Effector CD4-positive, alpha-beta T cell (primary cell): Measurements from ENCODE around the gene GULP1.
"Not testable (repeated sequence)": the region's sequence is repeated elsewhere in the genome, so short reads cannot be mapped to it uniquely, and the experiment has no call there.

Experiments
- DNase-seq: peaks from one replicate; pipeline ENCODE4 v3.0.0-alpha.2; 2020

GULP1 gene

DNA sequence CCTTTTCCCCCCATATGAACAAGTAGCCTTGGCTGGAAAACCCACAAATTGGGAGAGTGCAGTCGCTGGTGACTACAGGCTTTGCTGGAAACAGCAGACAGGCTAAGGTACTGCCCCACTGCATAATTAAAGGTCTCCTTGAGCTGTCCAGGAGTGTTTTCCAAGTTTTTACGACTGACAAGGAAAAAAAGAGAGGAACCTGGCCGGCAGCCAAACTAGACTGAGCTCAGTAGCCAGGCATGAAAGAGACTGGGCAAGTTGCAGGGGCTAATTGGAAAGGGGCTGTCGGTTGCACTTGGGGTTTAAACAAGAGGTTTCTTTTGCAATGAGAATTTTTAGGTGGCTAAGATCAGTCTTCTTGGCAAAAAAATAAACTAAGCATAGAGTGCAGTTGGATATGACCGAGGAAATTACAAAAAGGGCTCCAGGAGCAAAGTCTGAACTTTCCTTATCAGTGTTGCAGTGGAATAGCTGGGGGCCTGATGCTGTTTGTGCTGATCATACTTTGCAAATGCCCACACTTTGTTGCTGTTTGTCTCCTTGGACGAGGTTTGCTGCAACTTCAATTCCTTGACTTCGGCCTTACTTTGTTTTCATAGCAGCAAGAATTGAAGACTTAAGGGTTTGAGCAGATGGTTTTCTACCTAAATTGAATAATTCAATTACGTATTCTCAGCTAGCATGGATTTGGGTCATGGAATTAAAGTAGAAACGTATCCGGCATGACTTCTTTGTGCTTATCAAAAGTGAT is 2.1 kb downstream of the GULP1 start:
- no peak for DNase-seq

DNA sequence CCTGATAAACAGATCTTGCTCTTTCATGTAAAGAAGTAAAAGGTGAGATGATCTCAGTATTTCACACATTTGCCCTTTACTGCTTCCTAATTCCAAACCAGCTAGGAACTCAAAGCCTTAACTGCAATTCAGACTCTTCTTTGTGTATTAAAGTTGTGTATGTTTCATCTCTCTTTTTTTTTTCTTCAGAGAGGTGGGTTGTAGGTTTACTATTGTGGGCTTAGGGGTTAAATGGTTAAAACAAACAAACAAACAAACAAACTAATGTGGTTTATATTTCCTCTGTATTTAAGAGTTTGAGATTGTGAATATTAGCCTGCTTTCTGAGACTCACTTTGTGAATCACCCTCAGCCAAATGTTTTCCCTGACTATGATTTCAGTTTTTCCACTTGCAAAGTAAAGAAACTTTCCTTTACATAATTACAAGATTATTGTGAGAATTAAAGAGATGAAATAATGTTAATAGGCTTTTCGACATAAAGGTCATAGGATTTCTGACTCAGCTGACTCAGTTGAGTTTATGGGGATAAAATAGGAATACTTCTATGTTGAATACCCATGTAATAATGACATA is 2.8 kb downstream of the GULP1 start:
- no peak for DNase-seq

DNA sequence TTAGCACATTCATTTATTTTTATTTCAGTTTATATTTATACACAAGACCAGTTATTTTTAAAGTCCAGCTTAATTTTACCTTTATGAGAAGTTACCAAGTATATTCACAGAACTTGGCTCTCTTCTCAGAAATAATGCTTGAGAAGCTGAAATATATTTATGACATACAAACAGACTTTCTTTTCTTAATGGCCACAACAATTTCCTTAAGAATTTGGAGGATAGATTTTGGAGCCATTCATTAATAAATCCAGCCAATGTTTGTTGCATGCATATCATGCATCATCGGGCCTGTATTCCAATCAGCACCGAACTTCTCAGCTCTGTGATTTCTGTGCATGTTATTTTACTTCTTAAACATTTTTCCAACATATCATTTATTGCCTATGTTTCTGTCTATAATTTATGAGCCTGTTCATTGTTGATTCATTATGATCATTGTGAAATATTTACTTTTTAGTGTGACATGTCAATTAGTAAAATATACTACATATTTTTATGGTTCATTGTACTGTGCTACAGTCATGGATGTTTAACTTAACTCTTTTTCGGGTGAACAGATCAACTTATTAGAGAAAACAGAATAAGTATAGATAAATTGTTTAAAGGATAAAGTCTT is 3.5 kb downstream of the GULP1 start:
- DNase-seq: no peak

DNA sequence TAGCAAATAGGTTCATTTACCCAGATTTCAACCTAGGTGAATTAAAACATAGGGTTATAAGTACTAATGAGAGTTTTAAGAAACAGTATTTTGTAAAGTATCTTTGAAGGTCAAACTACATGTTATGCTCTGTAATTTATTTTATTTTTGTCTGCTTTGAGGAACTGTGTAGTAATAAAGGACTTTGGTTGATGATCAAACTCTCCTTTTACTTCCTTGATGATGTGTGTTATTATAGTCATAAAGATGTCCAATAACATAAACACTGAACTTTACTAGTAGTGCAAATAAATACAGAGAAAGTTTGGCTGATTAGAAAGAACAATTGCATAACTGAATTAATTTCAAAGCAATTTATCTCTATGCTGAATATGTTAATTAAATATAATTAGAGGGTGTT is 6.3 kb downstream of the GULP1 start:
- no peak for DNase-seq

DNA sequence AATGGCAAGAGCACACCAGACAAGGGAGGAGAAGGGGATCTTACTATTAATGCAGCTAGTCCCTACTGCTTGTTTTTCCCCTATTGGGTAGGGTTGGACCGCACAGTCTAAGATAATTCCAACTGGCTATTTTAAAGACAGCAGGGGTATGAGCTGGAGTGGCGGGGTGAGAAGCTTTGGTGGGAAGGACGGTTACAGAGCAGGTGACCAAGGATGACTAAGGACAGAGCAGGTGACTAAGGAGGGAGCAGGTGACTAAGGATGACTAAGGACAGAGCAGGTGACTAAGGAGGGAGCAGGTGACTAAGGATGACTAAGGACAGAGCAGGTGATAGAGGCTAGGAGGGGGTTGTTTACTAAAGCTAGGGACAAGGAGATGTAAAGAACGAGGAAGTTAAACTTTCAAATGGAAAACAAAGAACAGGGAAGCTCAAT is 7.3 kb downstream of the GULP1 start:
- DNase-seq: not testable (repeated sequence)

DNA sequence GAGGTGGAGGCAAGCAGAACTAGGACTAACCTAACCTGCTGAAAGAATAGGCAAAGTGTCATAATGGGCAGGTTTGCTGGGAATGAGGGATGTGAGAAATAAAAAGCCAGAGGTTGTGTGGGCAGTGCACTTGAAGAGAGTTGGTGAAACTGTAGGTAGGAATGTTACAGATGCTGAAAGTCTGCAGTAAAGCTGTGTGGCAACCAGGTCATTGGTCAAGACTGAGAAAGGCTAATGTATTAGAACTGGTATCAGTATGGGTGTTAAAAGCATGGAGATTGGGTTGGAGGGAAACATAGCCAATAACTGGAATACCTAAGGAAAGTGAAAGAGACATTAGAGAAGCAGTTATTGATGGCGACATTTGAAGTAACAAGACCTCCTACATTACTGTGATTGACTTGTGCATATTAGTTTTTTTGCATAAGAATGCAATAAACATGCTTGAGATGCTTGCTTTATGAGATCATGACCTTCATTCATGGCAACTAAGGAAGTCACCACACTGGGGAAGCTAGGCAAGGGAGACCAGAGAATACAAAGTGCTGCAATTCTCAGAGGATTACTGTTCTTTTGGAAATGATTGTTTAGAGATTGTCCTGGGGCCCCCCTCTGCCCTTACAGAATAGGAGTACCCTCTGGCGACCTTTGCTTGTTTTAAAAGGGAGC is 11.8 kb downstream of the GULP1 start:
- no peak for DNase-seq

DNA sequence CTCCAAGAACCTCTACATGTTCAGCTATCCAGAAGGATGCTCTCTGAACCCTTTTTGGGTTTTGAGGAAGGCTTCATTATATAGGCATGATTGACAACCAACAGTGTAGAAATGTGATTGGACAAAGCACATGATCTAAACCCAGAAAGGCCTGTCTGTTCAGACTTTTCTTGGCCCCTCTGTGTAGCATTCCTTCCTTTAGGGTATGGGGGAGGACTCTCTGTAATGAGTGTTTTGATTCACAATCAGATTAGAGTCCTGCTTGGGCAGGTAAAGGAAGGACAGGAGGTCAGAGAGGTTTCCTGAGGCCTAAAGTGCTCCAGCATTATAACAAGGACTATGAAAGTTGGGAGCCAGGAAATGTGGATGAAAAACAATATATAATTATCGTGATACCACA is 13.6 kb downstream of the GULP1 start:
- DNase-seq: no peak

DNA sequence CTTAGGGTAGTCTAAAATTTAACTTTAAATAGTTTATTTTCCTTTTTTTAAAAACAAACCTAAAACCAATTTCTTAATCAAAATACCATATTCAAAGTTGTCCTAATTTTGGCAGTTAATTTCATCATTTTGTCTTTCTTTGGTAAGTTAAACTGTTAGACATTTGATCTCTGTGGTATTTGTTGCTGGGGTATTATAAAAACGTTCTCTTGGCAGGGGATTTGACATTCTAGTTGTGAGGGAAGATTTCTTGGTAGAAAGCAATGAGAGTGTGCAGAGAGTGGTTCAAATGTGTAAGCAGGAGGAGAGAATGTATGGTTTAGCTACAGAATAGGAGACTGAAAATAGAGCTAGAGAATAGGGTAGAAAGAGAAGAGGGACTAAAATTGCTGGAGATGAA is 14.6 kb downstream of the GULP1 start:
- no peak for DNase-seq

DNA sequence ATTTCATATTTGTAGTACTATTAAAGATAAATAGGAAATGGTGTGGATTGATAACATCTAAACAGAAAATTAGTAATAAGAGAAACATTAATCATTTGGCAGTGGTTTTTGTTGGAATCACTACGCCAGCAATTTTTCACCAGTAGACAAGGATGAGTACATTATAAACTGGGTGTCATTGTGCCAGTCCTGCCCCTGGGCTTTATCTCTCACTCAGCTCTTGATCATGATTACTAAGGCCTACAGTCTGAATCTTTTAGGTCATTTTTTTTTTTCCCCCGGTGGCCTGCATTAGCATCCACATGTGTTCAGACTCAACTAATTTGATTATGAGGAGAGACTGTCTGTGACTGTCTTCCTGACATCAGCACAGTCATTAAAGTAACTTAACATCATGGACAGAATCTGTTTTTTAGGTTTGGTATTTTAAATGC is 16.2 kb downstream of the GULP1 start:
- no peak for DNase-seq

DNA sequence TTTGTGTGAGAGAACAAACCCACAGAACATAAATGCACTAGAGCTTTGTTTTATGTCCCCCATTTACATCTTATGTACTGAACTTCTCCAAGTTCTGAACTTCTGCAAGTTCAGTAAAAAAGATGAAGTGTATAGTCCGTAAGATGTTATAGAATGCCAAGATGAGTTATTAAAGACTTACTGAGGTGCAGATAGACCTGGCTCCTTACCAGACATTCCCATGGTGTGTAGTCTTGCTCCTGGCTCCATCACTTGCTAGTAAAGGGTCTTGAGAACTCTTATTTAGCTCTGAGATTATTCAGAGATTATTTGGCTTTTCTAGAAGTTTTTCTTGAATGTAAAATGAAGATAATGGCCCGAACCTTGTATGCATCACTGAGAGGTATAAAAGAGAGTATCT is 16.8 kb downstream of the GULP1 start:
- no peak for DNase-seq

DNA sequence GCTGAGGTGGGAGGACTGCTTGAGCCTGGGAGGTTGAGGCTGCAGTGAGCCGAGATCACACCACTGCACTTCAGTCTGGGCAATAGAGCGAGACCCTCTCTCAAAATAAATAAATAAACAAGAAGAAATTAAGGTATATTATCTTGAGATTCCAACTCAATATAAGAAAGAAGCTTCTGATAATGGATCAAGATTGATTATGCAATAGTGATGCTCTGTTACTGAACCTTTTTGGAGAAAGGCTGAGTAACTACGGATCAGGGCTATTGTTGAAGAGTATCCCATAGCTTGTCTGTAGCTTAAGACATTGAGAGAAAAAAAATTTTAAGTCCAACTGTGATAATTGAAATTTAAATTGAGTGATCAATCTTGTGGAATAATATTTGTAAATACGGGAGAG is 17.7 kb downstream of the GULP1 start:
- DNase-seq: no peak

DNA sequence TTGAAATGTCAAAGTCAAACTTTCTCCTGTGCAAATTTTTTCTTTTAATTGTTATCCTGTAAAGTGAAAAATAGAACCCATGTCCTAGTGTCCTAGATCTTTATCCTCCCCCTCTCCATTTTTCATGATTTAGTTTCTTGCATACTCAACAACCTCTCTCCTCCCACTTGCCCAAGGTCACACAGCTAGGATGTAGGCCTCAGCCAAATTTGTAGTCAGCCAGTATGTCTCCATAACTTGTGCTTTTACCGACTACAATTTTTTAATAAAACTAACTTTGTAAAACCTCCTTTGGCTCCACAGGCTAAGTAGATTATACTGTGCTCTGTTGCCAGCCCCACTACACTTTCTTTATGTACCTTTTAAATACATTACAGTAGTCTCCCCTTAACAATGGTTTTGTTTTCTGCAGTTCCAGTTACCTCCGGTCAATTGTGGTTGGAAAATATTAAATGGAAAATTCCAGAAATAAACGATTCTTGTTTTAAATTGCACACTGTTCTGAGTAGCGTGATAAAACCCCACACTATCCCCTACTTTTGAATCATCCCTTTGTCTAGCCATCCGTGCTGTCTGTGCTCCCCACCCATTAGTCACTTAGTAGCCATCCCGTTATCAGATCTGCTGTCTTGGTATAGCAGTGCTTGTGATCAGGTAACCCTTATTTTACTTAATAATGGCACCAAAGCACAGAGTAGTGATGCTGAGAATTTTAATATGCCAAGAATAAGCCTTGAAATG is 22.8 kb downstream of the GULP1 start:
- no peak for DNase-seq

DNA sequence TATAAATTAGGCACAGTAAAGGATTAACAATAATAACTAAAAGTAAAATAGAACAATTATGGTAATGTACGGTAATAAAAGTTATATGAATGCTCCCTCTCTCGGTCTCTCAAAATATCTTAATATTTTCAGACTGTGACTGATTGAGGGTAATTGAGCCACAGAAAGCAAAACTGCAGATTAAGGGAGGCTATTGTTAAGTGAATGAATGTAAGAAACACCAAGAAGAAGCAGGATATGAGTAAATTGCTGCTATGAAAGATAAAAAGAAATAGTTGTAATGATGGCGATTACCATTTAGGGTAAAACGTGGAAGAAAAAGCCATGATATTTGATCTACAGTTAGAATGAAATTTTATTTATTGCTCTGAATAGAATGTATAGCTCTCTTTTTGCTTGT is 24.1 kb downstream of the GULP1 start:
- DNase-seq: no peak

DNA sequence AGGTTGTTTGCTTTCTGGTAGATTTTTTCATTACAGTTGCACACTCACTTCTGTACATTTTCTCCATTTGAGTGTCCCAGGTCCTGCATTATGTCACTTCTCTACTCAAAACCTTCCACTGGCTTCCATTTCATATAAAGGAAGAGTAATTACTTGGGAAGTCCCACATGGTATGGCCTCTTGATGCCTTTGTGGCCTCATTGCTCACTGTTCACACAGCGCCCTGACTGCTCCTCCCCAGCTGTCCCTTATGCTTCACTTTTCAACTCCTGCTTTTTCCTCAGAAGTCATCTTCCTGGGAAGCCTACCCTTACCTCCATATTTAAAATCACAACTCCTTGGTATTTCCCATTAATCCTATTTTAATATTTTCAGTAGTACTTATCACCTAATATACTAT is 24.7 kb downstream of the GULP1 start:
- DNase-seq: no peak

DNA sequence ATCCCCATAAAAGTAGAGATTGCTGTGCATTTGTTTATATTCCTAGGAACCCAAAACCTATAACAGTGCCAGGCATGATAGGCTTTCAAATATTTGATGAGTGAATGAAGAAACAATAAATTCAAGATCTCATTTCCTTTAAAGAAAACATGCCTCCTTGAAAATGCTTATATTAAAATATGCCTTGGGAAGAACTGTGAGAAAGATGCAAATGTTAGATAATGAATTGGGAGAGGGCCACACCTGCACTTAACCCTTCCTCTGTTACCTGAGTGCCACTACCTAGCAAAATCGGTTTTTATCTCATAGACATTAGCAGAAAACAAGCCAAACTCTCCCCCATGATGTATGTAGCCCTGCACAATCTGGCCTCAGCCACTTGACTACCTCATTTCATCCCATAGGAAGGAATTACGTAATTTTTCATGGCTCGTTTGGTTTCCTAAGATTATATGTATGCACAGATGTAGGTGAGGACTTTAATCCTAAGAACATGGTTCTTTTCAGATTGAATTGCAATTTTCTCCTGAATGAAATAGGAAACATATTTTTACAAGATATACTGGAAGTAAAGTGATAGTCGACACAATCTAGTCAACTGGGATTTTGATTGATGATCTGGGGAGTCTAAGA is 25.2 kb downstream of the GULP1 start:
- no peak for DNase-seq

DNA sequence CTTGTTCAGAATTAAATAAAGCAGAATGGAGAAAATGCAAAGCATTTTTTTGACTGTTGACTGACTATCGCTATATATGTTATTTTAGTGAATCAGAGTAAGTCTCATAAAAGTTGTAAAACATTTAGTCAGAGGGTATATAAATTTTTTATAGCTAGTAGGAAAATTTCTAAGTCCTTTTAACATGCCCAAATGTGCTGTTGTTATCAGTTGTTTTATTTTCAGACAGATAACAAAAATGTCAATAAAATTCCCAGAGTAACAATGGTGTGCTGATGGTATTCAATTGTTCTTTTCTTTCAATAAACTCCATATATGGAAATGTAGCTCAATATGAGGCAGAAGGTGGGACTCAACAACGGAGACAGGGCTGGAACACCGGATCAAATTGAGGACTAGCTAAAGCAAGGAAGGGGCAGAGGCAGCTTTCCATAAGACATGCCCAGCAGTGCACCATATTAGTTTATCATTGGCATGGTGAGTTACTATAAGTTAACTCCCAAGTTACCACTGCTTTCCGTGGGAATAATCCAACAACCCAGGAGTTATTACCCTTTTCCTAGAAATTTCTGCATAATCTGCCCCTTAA is 26.6 kb downstream of the GULP1 start:
- DNase-seq: no peak

DNA sequence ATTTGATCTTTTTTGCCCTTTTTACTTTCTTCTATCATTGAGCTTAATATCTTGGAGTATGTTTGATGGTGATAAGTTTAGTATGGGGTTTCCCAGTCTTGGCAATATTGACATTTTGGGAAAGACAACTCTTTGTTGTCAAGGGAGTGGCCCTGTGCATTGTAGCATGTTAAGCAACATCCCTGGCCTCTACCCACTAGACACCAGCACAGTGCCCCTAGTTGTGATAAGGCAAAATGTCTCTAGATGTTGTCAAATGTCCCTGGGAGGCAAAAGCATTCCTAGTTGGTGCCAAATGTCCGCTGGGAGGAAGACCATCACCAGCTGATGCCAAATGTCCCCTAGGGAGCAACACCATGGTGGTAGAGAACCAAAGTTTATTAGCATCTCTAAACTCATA is 28.2 kb downstream of the GULP1 start:
- DNase-seq: no peak

DNA sequence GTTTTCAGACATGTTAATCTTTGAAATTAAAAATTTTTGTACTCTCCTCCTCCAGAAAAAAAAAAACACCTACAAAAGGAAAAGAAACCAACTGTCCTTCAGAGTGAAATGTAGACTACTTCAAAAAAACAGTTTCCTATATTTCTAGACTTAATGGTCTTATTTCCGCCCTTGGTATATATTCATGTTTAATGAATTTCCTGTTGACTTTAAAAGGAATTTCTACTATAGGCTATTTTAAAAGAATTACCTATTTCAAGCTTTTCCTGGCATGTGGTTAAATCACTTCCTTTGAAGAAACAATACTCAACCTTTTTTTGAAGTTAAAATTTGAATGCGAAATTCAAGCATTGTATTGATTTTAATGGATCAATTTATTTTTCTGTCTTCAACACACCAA is 29.2 kb downstream of the GULP1 start:
- DNase-seq: no peak

DNA sequence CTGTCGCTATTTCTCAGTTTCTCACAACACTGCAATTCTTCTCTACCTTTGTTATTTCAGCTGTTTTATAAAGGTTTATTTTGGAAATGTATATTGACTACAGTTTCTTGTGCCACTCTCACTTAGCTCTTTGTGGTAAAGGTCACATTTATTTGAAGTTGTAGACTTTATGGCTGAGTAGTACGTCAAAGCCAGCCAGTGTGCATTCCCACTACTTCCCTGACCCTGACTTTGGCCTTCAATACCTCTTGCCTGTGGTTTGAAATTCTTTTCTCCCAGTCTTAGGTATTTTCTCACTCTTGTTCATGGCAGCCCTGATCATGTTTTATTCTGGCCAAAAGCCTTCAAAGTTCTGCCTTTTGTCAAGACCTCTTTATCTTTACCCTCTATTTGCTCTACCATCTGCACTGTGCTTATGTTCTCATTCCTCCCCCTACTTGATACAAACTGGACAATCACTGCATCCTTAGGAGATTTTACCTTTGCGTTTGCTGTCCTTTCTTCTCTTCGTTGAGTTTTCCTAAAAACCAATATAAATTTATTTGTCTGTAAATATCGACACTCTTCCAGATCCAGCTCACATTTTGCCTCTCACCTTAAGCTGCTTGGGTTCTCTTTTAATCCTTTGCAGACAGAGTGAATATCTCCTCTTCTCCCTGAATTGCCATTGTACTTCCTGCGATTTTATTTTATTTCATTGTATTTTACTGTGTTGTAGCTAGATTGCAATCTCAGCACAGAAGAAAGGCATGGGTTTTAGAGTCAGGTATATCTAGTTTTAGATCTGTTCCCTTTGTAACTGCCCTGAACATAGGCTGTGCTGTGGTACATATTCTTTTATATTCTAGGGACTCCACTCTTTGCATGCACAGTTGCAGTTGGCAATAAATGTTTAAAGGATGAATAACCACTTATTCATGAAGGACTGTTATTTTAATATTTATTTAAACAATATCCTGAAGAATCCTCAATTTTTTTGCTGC is 31.2 kb downstream of the GULP1 start:
- no peak for DNase-seq

DNA sequence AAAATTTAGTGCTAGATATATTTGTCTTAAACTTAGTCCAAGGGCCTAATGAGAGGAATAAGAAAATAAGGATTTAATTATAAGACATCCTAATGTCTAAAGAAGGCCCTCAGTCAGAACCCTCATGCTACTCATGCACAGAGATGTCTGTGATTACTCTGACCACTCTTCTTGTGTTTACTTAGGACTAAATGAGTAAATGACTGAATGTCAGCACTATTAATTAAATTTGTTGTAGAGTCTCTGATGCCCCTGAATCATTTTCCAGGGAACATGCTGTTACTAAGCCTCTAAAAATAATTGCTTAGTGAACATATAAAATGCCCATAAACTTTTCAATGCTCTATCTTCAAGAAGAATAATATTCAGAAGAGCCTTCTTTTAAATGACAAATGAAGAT is 32.4 kb downstream of the GULP1 start:
- no peak for DNase-seq

DNA sequence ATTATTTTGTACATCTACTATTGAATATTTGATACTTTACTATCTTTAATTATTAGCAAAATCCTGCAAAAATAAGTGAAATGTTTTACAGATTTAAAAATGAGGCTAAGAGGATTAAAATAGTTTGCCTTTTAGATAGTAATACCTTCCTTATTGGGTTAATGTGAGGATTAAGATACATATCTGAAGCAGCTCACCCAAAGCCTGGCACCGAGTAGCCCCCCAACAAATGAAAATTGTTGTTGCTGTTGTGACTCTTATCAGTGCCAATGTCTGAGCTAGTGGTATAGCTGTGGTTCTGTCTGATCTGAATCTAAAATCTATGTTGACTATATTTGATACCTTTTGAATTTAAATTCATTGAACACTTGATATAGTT is 34.6 kb downstream of the GULP1 start:
- DNase-seq: no peak
